GM12874 (cell line): ENCODE results near the gene MPPE1.

Experiments used
- CTCF ChIP-seq: IDR thresholded peaks from 2 replicates; pipeline ENCODE4 v1.5.1; 2011; ENCODE audit warnings: low read depth, mild to moderate bottlenecking, control low read depth, low read length, moderate library complexity; ENCODE audit not compliant: insufficient read depth

Gene MPPE1

GRCh38 chr18:11940956-11941355 lies 32.8 kb upstream of the MPPE1 start:
- TF ChIP-seq CTCF = no peak

DNA sequence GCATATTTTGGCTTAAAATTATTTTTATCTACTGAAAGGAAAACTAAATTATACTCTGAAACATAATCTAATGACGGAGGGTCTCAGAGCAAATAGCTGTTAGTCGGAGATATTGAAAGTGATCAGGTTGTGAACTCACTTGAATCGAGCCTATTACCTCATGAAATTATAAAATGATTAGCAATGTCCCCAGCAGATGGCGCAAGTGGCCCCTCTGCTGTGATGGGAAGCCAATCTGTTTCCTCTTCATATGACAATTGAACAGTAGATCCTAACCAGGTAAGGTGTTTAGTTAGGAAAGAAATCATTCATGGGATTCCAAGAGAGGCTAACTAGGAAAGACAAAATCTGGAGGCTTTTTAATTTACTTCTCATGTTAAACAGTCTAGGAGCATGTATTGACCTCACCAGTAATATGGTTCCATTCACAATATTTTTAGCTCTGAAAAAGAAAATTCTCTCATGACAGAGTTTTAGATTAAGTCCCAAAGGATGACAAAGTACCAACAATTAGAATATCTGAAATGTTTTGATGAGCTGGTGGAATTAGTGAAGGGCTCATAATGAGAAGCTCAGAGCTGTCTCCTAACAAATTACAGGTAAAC lies 29.9 kb upstream of the MPPE1 start:
- peak; percentile 61 for TF ChIP-seq CTCF

DNA sequence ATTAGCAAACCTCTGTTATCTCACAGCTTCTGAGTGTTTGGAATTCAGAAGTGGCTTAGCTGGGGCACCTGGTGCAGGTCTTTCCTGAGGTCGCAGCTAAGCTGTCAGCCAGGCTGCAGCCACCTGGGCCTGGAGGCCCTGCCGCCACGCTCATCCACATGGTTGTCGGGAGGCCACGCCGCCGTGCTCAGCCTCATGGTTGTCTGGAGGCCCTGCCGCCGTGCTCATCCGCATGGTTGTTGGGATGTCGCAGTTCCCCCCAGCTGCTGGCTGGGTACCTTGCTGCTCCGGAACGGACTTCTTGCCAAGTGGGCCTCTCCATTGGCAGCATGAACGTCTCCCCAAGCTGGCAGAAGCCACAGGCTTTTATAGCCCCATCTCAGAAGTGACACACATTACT lies 24.3 kb upstream of the MPPE1 start:
- no peak for TF ChIP-seq CTCF

- no peak for TF ChIP-seq CTCF
Measured at GRCh38 chr18:11927497-11927896, 19.4 kb upstream of the MPPE1 start.

GRCh38 chr18:11925800-11926481 lies 17.8 kb upstream of the MPPE1 start:
- TF ChIP-seq CTCF = no peak

DNA sequence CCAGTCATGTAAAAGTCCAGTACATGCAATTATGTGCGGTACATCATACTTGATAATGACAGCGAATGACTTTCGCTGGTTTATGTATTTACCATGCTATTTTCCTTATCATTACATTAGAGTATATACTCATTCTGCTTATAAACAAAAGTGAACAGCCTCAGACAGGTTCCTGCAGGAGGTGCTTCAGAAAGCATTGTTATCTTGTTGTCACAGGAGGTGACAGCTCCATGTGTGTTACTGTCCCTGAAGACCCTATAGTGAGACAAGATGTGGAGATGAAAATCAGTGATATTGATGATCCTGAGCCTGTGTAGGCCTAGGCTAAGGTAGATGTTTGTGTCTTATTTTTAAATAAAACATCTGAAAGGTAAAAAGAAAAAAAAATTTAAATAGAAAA lies 15.3 kb upstream of the MPPE1 start:
- no peak for TF ChIP-seq CTCF

DNA sequence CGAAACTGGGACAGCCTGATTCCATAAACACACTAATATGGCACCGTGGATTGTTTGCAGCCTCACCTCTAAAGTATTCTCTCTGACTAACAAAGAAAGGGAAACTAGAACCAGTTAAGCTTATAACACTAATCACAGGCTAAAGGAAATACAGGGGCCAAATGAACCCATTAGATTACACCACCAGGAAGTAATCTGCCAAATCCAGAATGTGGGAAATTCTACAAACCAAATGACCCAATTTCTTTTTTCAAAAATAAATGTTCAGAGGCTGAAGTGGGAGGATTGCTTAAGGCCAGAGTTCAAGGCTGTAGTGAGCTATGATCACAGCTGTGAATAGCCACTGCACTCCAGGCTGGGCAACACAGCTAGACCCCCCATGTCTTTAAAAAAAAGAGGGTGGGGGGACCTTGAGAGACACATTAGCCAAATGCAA lies 1.5 kb upstream of the MPPE1 start:
- TF ChIP-seq CTCF = no peak
